ENCODE results near the gene ABCA7.
"Not testable (repeated sequence)": the region's sequence is repeated elsewhere in the genome, so short reads cannot be mapped to it uniquely, and the experiment has no call there.

Gene ABCA7

DNA sequence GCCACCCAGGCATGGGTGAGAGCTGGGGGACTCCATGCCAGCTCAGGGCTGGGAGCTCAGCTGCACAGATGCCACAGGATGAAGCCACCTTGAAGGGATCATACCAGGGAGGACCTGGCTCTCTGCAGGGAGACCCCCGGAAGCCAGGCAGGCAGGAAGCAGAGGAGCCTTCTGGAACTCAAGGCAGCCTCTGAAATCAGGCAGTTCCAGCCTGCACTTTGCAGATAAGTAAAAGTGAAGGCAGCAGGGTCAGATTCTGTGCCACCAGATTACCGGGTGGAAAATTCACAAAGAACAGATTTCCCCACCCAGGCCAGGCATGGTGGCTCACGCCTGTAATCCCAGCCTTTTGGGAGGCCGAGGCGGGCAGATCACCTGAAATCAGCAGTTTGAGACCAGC lies 21.5 kb upstream of the ABCA7 start:
- DNase-seq = no peak

- DNase-seq = no peak
Observed at GRCh38 chr19:1018932-1019615, 20.8 kb upstream of the ABCA7 start.

DNA sequence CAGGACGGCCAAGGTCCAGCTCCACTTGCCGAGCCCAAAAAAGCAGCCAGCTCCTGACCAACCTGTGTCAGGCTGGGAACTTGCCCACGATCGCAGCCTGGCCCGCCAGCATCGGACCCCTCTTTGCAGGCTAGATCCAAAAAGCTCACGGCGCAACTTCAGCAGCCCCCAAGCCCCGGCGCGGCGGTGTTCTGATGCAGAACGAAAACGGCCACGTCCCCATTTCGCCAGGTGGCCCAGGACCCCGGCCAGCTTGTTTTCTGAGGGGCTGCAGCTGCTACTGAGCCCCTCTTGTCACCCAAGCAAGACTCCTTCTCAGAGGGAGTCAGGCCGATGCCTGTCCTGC lies 20.3 kb upstream of the ABCA7 start:
- no peak for DNase-seq

DNA sequence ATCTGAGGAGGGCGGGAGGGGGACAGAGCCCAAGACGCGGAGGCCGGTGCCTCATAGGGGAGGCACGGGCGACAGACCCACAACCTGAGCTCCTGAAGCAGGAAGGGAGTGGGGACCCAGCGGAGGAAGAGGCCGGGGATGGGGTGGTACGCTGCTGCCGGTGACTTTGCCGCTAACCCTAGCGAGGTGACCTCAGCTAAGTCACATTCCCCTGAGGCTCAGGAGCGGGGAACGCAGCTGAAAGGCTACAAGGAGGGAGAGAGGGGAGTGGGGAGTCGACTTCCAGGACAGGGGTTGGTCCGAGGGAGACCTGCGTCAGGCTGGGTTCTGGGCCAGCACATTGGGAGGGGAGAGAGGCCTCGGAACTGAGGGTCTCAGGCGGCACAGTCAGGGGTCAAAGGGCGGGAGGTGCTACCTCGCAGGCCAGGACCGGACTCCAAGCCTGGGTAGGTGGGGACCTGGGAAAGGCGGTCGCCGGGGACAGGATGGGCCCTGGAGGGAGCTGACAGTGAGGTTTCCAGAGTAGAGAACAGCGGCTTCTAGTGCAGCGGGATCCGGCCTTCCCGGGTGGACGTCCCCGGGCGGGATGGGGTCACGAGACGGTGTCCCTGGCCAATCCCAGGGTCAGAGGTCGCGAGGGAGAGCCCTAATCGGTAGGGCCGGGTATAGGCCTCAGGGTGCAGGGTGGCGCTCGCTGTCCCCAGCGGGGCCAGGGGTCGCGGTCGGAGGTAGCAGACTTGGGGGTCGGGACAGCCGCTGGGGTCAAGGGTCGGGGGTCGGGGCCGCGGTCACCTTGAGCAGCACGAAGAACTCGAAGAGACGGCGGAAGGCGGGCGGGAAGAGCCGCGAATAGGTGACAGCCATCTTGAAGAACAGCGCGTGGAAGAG lies 19.7 kb upstream of the ABCA7 start:
- peak in 1 of 2 experiments; percentile 39 for DNase-seq

- peak; percentile 96 to 98 for DNase-seq
Observed at GRCh38 chr19:1020868-1021425, 19.0 kb upstream of the ABCA7 start, which contains the start of gene TMEM259. TSS of gene TMEM259 (minus strand) at chr19:1021123. CDS start at chr19:1020996, 127 bp downstream.

- not testable (repeated sequence) for DNase-seq
Observed at GRCh38 chr19:1023883-1024188, 16.1 kb upstream of the ABCA7 start.

DNA sequence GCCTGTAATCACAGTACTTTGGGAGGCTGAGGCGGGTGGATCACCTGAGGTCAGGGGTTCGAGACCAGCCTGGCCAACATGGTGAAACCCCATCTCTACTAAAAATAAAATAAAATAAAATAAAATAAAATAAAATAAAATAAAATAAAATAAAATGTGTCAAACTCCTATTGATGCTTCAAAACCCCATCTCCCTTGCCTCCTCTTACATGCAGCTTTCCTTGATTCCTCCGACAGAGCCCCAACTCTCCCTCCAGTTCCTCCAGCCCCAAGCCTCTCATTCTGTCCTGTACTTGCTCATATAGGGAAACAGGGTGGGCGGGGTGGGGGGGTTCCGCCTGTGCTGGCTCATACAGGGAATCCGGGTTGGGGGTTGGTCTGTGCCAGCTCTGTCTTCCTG lies 14.8 kb upstream of the ABCA7 start:
- DNase-seq = not testable (repeated sequence)

GRCh38 chr19:1025960-1026782 lies 13.7 kb upstream of the ABCA7 start, which contains the start of gene CNN2:
TSS of gene CNN2 (plus strand) at chr19:1026608. CDS start at chr19:1026662, 54 bp downstream.
- DNase-seq = peak in 1 of 2 experiments; percentile 40

DNA sequence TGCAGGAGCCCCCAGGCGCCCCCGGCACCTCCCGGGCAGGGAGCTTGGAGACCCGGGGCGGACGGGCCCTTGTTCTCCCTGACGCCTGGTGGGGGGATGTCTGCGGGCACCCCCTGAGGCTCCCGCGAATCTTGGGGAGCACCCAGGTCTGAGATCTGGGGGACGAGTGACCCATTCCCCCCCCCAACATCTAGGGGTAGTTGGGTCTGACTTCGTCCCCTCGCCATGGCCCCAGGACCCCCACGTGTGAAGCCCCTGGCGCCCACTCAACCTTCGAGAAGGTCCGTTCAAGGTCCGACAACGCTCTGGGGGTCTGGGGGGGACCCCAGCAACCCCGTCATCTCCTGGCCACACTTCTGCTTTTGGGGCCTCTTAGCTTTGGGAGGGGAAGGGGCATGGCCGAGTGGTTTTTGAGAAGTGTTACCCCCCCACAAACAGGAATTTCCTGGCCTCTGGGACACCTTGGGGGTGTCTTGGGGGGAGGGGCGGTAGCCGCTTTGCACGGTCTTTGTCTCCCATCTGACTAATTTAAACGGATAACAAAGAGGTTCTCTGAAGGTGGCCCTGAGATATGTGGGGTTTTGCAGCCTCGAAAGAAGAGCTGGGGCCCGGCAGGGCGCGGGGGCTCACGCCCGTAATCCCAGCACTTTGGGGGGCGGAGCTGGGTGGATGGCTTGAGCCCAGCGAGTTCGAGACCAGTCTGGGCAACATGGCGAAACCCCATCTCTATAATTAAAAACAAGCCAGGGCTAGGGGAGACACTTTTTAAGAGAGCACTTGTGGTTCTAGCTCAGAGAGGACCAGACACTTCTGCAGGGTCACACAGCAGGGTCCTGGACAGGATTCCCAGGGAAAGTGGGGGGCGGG lies 12.9 kb upstream of the ABCA7 start:
- no peak for DNase-seq

DNA sequence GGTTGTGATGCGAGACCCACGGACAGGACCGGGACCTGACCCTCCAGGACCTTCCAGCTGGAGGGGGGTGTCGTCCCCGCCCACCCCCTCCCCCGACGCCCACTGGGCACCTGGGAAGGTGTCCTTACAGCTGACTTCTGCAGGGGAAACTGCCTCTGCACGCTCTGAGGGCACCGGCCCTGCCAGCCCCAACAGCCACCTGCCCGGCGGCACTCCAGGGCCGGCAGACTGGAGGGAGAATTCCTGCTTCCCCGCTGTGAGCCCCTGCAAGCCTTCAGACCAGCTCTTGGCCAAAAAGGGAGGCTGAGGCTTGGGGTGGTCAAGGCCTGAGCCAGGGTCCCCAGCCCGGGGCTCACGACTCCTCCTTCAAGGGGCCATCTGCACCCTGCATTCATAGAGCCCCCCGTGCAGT lies 12.3 kb upstream of the ABCA7 start:
- no peak for DNase-seq

GRCh38 chr19:1028062-1028926 lies 11.6 kb upstream of the ABCA7 start:
- no peak for DNase-seq

GRCh38 chr19:1032264-1032867 lies 7.5 kb upstream of the ABCA7 start:
- no peak for DNase-seq

DNA sequence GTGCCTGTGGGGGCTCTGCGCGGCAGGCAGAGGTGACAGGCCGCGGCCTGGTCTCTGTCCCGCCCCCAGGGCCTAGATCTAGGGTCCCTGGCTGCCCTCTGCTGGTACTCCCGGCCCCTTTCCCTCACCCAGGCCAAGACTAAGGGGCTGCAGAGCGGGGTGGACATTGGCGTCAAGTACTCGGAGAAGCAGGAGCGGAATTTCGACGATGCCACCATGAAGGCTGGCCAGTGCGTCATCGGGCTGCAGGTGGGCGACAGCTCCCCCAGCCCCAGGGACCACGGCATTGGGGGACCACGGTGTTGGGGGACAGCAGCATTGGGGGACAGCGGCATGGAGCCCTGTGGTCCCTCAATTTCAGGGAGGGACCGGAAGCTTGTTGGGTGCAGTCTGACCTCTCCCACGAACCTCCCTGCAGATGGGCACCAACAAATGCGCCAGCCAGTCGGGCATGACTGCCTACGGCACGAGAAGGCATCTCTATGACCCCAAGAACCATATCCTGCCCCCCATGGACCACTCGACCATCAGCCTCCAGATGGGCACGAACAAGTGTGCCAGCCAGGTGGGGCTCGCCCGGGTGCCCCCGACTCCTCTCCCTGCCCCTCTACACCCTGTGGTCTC lies 3.8 kb upstream of the ABCA7 start:
- no peak for DNase-seq

DNA sequence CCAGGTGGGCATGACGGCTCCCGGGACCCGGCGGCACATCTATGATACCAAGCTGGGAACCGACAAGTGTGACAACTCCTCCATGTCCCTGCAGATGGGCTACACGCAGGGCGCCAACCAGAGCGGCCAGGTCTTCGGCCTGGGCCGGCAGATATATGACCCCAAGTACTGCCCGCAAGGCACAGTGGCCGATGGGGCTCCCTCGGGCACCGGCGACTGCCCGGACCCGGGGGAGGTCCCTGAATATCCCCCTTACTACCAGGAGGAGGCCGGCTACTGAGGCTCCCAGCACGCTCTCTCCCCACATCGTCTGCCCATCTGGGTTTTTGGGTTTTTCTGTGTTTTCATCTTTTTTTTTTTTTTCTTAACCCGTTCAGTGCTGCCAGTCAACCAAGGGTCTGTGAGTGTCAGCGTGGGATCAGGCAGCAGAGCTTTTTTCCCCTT lies 2.3 kb upstream of the ABCA7 start:
- no peak for DNase-seq

GRCh38 chr19:1038978-1039645 lies 795 bp upstream of the ABCA7 start:
- DNase-seq = no peak

GRCh38 chr19:1040476-1041271 lies 767 bp downstream of the ABCA7 start:
- peak; percentile 89 to 90 for DNase-seq

DNA sequence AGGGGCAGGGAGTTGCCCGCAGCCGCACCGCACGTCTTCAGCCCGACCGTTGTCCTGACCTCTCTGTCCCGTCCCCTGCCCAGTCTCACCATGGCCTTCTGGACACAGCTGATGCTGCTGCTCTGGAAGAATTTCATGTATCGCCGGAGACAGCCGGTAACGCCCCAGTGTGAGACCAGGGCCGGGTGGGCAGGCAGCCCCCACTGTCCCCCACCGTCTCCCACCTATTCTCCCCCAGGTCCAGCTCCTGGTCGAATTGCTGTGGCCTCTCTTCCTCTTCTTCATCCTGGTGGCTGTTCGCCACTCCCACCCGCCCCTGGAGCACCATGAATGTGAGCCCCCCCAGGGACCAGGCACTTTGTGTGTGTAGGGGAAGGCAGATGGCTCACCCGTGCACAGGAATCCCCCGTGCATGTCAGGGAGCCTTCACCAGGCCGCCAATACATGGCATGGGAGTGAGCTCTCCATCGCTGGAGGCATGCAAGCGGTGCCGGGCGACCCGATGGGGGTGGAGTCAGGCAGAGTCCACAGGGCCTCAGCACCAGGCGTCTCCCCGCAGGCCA lies 1.4 kb downstream of the ABCA7 start:
- no peak for DNase-seq

All from activated CD4-positive, alpha-beta T cell treated with anti-CD3 and anti-CD28 coated beads, Interleukin-2, amount 50 U/mL, for 4 hours (primary cell).